Left lung (tissue), 10 donors: ENCODE measurements around the gene TMEM156. TPM values are rescaled to one million over a fixed set of nuclear protein-coding genes. Genes with fewer than 3 reads are reported as not detected.

Source experiments
- ATAC-seq: fragments of 200-7000 bp; cut with Tn5 transposase; one replicate; pipeline ENCODE4 v1.9.1; 2020; ENCODE audit warnings: moderate library complexity
- DNase-seq, 4 donors: peaks; one replicate each; pipeline ENCODE4 v3.0.0-alpha.2; 2013 to 2020
- H3K27ac ChIP-seq, 2 donors: fragments of 200-600 bp; sonication (generic) in 1 of 2; one replicate each; pipeline versions ENCODE4 v1.5.0 to v1.8.0; 2020 to 2021
- H3K27me3 ChIP-seq, 2 donors: fragments of 200-600 bp; sonication (generic) in 1 of 2; one replicate each; pipeline versions ENCODE4 v1.5.0 to v1.8.0; 2020 to 2021
- H3K36me3 ChIP-seq, 2 donors: fragments of 200-600 bp; sonication (generic) in 1 of 2; one replicate each; pipeline versions ENCODE4 v1.5.0 to v1.8.0; 2020 to 2021
- H3K4me1 ChIP-seq, 2 donors: fragments of 200-600 bp; one replicate each; pipeline ENCODE4 v1.8.0; 2021
- H3K4me3 ChIP-seq, 2 donors: fragments of 200-600 bp; sonication (generic) in 1 of 2; one replicate each; pipeline versions ENCODE4 v1.5.0 to v1.8.0; 2020 to 2021; ENCODE audit warnings: mild to moderate bottlenecking in 1 of 2
- H3K9me3 ChIP-seq, 2 donors: fragments of 200-600 bp; sonication (generic) in 1 of 2; one replicate each; pipeline versions ENCODE4 v1.5.0 to v1.8.0; 2020 to 2021
- intact Hi-C, 2 donors: fragments of 100-400 bp; cut with DNase I; formaldehyde crosslinking; loops; one replicate each; pipeline versions ENCODE4 v1.11.2 to v1.14.2; 2022
- polyA plus RNA-seq, 6 donors: library from polyadenylated mRNA; unstranded; fragments of 120-200 nt; gene quantifications; one replicate each; pipeline ENCODE4 v1.2.1, GENCODE V29; 2013; ENCODE audit not compliant: insufficient read length in 6 of 6
- total RNA-seq, 2 donors: library from RNA; stranded (reverse); fragmentation: NEBNext Ultra II Directional; extraction: Animal tissue kit (Norgen Biotek cat#: 25700); gene quantifications; one replicate each; pipeline ENCODE4 v1.2.1, GENCODE V29; 2021
- TF ChIP-seq, protein P1 (sequence below), 2 donors: fragments of 200-600 bp; sonication (generic) in 1 of 2; IDR thresholded peaks; one replicate each; pipeline versions ENCODE4 v1.5.0 to v1.8.0; 2021; ENCODE audit warnings: antibody characterized with exemption in 2 of 2
- donor health status: DM: no; HTN: yes; CAD: no.
- donor health status: DM: no; HTN: no; CAD: no.

TMEM156 gene
- total and polyA plus RNA-seq, 8 donors: 0.29 to 1.8 (median 0.95) TPM; not detected in 1

- DNase-seq (no peak), ATAC-seq (no peak)
- Histone ChIP-seq H3K4me3 (no peak overlapping the region), H3K36me3 (no peaks in the 10 kb centered on the region), H3K27me3 (no peaks in the 10 kb centered on the region), H3K27ac (no peak overlapping the region), H3K9me3 (no peaks in the 10 kb centered on the region), H3K4me1 (peaks cover 0 to 14% of the 10 kb centered on the region in 2 donors)
- intact Hi-C loops: no loop called here
- TF ChIP-seq, protein P1, sequence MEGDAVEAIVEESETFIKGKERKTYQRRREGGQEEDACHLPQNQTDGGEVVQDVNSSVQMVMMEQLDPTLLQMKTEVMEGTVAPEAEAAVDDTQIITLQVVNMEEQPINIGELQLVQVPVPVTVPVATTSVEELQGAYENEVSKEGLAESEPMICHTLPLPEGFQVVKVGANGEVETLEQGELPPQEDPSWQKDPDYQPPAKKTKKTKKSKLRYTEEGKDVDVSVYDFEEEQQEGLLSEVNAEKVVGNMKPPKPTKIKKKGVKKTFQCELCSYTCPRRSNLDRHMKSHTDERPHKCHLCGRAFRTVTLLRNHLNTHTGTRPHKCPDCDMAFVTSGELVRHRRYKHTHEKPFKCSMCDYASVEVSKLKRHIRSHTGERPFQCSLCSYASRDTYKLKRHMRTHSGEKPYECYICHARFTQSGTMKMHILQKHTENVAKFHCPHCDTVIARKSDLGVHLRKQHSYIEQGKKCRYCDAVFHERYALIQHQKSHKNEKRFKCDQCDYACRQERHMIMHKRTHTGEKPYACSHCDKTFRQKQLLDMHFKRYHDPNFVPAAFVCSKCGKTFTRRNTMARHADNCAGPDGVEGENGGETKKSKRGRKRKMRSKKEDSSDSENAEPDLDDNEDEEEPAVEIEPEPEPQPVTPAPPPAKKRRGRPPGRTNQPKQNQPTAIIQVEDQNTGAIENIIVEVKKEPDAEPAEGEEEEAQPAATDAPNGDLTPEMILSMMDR (IDR thresholded peaks at IDR 0.05): no peak
Measured at GRCh38 chr4:38983291-38983690, 48.9 kb downstream of the TMEM156 start.

GRCh38 chr4:38982361-38983095 is 49.7 kb downstream of the TMEM156 start:
- no peak overlapping the region for H3K4me3 ChIP-seq
- DNase-seq: no peak
- no peaks in the 10 kb centered on the region for H3K36me3 ChIP-seq
- TF ChIP-seq, protein P1 (IDR thresholded peaks at IDR 0.05): no peak
- H3K9me3 ChIP-seq: no peaks in the 10 kb centered on the region
- H3K4me1 ChIP-seq: peaks cover 0 to 14% of the 10 kb centered on the region in 2 donors
- intact Hi-C loops: no loop called here
- H3K27ac ChIP-seq: no peak overlapping the region
- H3K27me3 ChIP-seq: no peaks in the 10 kb centered on the region
- no peak for ATAC-seq

GRCh38 chr4:38980903-38981676 is 51.1 kb downstream of the TMEM156 start:
- intact Hi-C loops: no loop called here

GRCh38 chr4:38979511-38980230 is 52.5 kb downstream of the TMEM156 start:
- Histone ChIP-seq H3K9me3 (no peaks in the 10 kb centered on the region), H3K36me3 (no peaks in the 10 kb centered on the region), H3K27me3 (no peaks in the 10 kb centered on the region), H3K4me3 (no peak overlapping the region), H3K27ac (no peak overlapping the region), H3K4me1 (peaks cover 0 to 4% of the 10 kb centered on the region in 2 donors)
- intact Hi-C loops: no loop called here
- ATAC-seq (no peak), DNase-seq (no peak)
- TF ChIP-seq, protein P1 (IDR thresholded peaks at IDR 0.05): no peak

More at GRCh38 chr4:38980903-38981676, 51.1 kb downstream of the TMEM156 start:
- TF ChIP-seq, protein P1 (IDR thresholded peaks at IDR 0.05): no peak
- Histone ChIP-seq H3K9me3 (no peaks in the 10 kb centered on the region), H3K4me3 (no peak overlapping the region), H3K4me1 (peaks cover 0 to 12% of the 10 kb centered on the region in 2 donors), H3K36me3 (no peaks in the 10 kb centered on the region), H3K27ac (no peak overlapping the region), H3K27me3 (no peaks in the 10 kb centered on the region)
- ATAC-seq (no peak), DNase-seq (no peak)

DNA sequence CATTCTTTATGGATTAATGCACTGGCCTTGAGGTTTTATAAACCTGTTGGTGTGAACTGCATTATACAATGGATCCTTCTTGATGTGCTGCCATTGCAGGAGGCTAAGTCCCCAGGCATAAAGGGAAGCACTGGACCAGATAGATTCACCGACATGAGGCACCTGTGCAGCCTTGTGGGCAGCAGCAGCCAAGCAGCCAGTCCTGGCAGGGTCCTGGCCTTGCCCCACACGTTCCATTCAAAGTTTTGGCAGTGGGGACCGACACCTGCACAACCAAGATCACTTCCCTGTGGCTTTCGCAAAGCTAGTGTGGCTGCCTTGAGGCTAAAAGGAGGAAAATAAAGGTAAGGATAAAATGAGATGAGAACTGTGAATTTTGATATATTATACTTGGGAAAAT is 53.1 kb downstream of the TMEM156 start:
- no peaks in the 10 kb centered on the region for H3K9me3 ChIP-seq
- H3K27me3 ChIP-seq: no peaks in the 10 kb centered on the region
- no peak for ATAC-seq

More for the DNA sequence above, 53.1 kb downstream of the TMEM156 start:
- intact Hi-C loops: no loop called here
- DNase-seq: no peak
- H3K4me3 ChIP-seq: no peak overlapping the region
- H3K36me3 ChIP-seq: no peaks in the 10 kb centered on the region
- no peak overlapping the region for H3K27ac ChIP-seq
- peaks cover 0 to 4% of the 10 kb centered on the region in 2 donors for H3K4me1 ChIP-seq
- TF ChIP-seq, protein P1 (IDR thresholded peaks at IDR 0.05): no peak
